ENCODE measurements around the gene EFCAB12.
A peak's percentile ranks its signal among the peaks of the same experiment; 100 is the strongest.

Gene EFCAB12

Small RNA genes lying within 50 kb of the gene (small RNA-seq; reads per million reads assigned to genes)
- 4.6 reads per million, percentile 50 among the genes with 10 or more reads in this experiment for gene SNORA7B (ENCODE audit: low read depth)
